ENCODE results near the gene SGCA. TPM values are rescaled to one million over a fixed set of nuclear protein-coding genes. Genes with fewer than 3 reads are reported as not detected.

Gene SGCA
- total and polyA plus RNA-seq, 10 of the 15 experiments (the other 5 are each of a cell fraction or from before 2014, with no cell fraction given): 0.13 to 2.2 (median 0.50) TPM; not detected in 2

DNA sequence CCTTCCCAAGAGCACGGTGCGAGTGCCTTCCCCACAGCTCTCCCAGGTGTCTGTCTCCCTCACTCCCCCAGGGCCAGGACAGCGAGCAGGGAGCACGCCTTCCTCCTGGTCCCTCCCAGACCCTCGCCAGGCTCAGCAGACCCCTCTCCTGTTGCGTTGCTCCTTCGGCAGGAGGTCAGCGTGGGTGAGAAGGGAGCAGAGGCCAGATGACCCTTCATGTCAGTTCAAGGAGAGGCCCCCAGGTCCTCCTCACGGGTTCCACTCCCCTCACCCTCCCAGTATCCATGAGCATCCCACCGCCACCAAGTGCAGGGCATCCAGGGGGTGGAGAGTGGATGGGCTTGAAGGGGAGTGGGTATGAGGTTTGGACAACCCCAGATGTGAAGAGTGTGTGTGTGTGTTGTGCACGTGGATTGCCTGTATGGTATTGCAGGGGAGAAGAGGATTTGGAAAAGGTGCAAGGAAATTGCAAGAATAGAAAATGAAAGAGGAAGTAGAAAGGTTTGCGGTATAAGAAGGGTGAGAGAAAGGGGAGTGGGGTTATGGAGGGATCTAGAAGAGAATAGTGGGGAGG is 17.7 kb downstream of the SGCA start (continued):
- TF ChIP-seq, protein P1, sequence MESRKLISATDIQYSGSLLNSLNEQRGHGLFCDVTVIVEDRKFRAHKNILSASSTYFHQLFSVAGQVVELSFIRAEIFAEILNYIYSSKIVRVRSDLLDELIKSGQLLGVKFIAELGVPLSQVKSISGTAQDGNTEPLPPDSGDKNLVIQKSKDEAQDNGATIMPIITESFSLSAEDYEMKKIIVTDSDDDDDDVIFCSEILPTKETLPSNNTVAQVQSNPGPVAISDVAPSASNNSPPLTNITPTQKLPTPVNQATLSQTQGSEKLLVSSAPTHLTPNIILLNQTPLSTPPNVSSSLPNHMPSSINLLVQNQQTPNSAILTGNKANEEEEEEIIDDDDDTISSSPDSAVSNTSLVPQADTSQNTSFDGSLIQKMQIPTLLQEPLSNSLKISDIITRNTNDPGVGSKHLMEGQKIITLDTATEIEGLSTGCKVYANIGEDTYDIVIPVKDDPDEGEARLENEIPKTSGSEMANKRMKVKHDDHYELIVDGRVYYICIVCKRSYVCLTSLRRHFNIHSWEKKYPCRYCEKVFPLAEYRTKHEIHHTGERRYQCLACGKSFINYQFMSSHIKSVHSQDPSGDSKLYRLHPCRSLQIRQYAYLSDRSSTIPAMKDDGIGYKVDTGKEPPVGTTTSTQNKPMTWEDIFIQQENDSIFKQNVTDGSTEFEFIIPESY (IDR thresholded peaks at IDR 0.05): no peak
- TF ChIP-seq IKZF2 (IDR thresholded peaks at IDR 0.05) (peak; percentile 98), CHD2 (IDR thresholded peaks at IDR 0.05; ENCODE audit: borderline replicate concordance, low read depth, low read length) (no peak), SMC3 (IDR thresholded peaks at IDR 0.05; ENCODE audit: borderline replicate concordance, low read length) (no peak), RB1 (IDR thresholded peaks at IDR 0.05; ENCODE audit: borderline replicate concordance) (no peak), EED (IDR thresholded peaks at IDR 0.05; ENCODE audit: low read depth) (peak; percentile 72; the same call in 1 of the 2 replicates), MTA2 (IDR thresholded peaks at IDR 0.05; ENCODE audit: low read depth) (peak; percentile 69; the same call in 1 of the 2 replicates), FOS (IDR thresholded peaks at IDR 0.05; ENCODE audit: borderline replicate concordance, extremely low read depth, insufficient read length) (no peak), HCFC1 (IDR thresholded peaks at IDR 0.05; ENCODE audit: low read length) (no peak), BHLHE40 (IDR thresholded peaks at IDR 0.05; ENCODE audit: borderline replicate concordance in 1 of 2, low read depth in 2 of 2, low read length in 1 of 2) (peak; percentile 63 to 79; a peak in 3 of 4 replicates), ASH2L (IDR thresholded peaks at IDR 0.05; ENCODE audit: borderline replicate concordance, low read depth) (no peak), NFYB (IDR thresholded peaks at IDR 0.05; ENCODE audit: insufficient read depth, low read depth, low read length) (no peak), NFYA (IDR thresholded peaks at IDR 0.05; ENCODE audit: borderline replicate concordance, low read depth, low read length) (no peak), RFX5 (IDR thresholded peaks at IDR 0.05; ENCODE audit: low read depth, low read length) (no peak), PML (IDR thresholded peaks at IDR 0.05; ENCODE audit: low read length) (no peak), TAF1 (IDR thresholded peaks at IDR 0.05; ENCODE audit: borderline replicate concordance, low read depth, low read length) (no peak), SUPT20H (IDR thresholded peaks at IDR 0.05; ENCODE audit: borderline replicate concordance, control insufficient read depth, low read depth, low read length) (no peak), DPF2 (IDR thresholded peaks at IDR 0.05) (peak; percentile 78; the same call in 1 of the 2 replicates)
- TF ChIP-seq, protein P2, sequence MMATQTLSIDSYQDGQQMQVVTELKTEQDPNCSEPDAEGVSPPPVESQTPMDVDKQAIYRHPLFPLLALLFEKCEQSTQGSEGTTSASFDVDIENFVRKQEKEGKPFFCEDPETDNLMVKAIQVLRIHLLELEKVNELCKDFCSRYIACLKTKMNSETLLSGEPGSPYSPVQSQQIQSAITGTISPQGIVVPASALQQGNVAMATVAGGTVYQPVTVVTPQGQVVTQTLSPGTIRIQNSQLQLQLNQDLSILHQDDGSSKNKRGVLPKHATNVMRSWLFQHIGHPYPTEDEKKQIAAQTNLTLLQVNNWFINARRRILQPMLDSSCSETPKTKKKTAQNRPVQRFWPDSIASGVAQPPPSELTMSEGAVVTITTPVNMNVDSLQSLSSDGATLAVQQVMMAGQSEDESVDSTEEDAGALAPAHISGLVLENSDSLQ (IDR thresholded peaks at IDR 0.05): no peak
- TF ChIP-seq, protein P3, sequence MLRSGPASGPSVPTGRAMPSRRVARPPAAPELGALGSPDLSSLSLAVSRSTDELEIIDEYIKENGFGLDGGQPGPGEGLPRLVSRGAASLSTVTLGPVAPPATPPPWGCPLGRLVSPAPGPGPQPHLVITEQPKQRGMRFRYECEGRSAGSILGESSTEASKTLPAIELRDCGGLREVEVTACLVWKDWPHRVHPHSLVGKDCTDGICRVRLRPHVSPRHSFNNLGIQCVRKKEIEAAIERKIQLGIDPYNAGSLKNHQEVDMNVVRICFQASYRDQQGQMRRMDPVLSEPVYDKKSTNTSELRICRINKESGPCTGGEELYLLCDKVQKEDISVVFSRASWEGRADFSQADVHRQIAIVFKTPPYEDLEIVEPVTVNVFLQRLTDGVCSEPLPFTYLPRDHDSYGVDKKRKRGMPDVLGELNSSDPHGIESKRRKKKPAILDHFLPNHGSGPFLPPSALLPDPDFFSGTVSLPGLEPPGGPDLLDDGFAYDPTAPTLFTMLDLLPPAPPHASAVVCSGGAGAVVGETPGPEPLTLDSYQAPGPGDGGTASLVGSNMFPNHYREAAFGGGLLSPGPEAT (IDR thresholded peaks at IDR 0.05; ENCODE audit: low read depth): peak; percentile 90

Data from GM12878 (cell line).